Tibial artery (tissue), 4 donors: ENCODE data around the gene DNTTIP2.
A peak's percentile ranks its signal among the peaks of the same experiment; 100 is the strongest.

ENCODE experiments used
- DNase-seq, 2 donors: peaks; one replicate each; pipeline ENCODE4 v3.0.0-alpha.2; 2019
- H3K27ac ChIP-seq, 2 donors: fragments of 200-600 bp; sonication (generic) in 1 of 2; 1 replicate in 1 of 2; 2 replicates in 1 of 2; pipeline ENCODE4 v1.5.1; 2018 to 2019; ENCODE audit warnings: mild to moderate bottlenecking in 1 of 2
- H3K27me3 ChIP-seq, 2 donors: fragments of 200-600 bp; sonication (generic) in 1 of 2; one replicate each; pipeline versions ENCODE4 v1.5.1 to v1.6.0; 2016 to 2019
- H3K36me3 ChIP-seq, 3 donors: fragments of 200-600 bp; sonication (generic) in 2 of 3; one replicate each; pipeline ENCODE4 v1.5.1; 2016 to 2019; ENCODE audit warnings: mild to moderate bottlenecking in 2 of 3
- H3K4me1 ChIP-seq, 4 donors: fragments of 200-600 bp; sonication (generic) in 2 of 4; 1 replicate in 3 of 4; 2 replicates in 1 of 4; pipeline ENCODE4 v1.5.1; 2016 to 2019
- H3K4me3 ChIP-seq, 2 donors: fragments of 200-600 bp; sonication (generic) in 1 of 2; 1 replicate in 1 of 2; 2 replicates in 1 of 2; pipeline ENCODE4 v1.5.1; 2018 to 2019; ENCODE audit warnings: mild to moderate bottlenecking in 2 of 2
- H3K9me3 ChIP-seq, 3 donors: fragments of 200-600 bp; sonication (generic) in 1 of 3; one replicate each; pipeline ENCODE4 v1.5.1; 2016 to 2019
- intact Hi-C: fragments of 100-400 bp; cut with DNase I; formaldehyde crosslinking; loops from one replicate; pipeline ENCODE4 v1.15.0; 2023; ENCODE audit warnings: low total_unique reads
- TF ChIP-seq, protein P1 (sequence below), 2 experiments: fragments of 200-600 bp in 1 of 2; fragments of 450-650 bp in 1 of 2; IDR thresholded peaks; one replicate each; pipeline ENCODE4 v1.5.1; 2017 to 2019; ENCODE audit warnings: antibody characterized with exemption in 2 of 2, mild to moderate bottlenecking in 1 of 2, moderate library complexity in 1 of 2

Gene DNTTIP2

DNA sequence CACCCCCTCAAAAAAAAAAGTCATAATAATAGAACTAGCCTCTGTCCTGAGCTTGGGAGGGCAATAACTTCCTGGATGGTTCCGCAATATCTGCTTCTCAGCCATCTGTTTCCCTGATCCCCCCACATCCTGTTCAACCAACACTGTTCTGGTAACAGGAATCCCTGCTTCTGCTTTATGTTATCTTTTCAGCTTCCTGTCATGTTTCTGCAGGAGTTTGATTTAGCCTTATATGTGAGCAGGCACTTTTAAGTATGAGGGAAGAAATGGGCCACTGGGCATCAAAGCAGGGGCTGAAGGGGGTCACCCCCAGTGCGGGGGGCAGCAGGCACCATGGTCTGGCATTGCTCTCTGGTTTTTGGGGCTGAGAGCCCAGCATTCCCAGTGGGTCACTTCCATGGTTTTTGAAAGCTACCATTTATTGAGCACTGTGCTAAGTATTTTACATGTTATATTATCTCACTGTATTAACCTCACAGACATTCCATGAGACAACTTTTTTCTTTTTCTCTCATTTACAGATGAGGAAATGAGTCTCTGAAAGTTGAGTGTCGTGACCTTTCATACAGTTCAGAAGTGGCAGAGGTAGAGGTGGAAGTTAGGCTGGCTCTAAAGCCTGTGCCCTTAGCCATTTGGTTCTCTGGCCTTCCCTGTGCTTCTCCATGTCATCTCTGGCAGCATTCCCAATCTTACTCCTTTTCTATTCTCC lies 61.9 kb downstream of the DNTTIP2 start:
- intact Hi-C loops, result no loop called here
- Histone ChIP-seq H3K27ac (no peak overlapping the region), H3K4me1 (peaks cover 0 to 13% (median 2%) of the 10 kb centered on the region in 4 donors), H3K9me3 (no peaks in the 10 kb centered on the region), H3K4me3 (no peak overlapping the region), H3K27me3 (no peaks in the 10 kb centered on the region), H3K36me3 (no peaks in the 10 kb centered on the region)
- TF ChIP-seq, protein P1, sequence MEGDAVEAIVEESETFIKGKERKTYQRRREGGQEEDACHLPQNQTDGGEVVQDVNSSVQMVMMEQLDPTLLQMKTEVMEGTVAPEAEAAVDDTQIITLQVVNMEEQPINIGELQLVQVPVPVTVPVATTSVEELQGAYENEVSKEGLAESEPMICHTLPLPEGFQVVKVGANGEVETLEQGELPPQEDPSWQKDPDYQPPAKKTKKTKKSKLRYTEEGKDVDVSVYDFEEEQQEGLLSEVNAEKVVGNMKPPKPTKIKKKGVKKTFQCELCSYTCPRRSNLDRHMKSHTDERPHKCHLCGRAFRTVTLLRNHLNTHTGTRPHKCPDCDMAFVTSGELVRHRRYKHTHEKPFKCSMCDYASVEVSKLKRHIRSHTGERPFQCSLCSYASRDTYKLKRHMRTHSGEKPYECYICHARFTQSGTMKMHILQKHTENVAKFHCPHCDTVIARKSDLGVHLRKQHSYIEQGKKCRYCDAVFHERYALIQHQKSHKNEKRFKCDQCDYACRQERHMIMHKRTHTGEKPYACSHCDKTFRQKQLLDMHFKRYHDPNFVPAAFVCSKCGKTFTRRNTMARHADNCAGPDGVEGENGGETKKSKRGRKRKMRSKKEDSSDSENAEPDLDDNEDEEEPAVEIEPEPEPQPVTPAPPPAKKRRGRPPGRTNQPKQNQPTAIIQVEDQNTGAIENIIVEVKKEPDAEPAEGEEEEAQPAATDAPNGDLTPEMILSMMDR (IDR thresholded peaks at IDR 0.05), result no peak
- DNase-seq, result peak in 1 of 2 donors; percentile 26
